Uterus (tissue), 4 donors: Measurements from ENCODE around the gene CUTA. TPM values are rescaled to one million over a fixed set of nuclear protein-coding genes. Genes with fewer than 3 reads are reported as not detected.

Experiments
- DNase-seq, 2 donors: peaks; one replicate each; pipeline ENCODE4 v3.0.0-alpha.2; 2019 to 2020
- H3K27ac ChIP-seq, 2 donors: fragments of 200-600 bp; sonication (generic); 1 replicate in 1 of 2; 2 replicates in 1 of 2; pipeline ENCODE4 v1.5.1; 2016 to 2018
- H3K27me3 ChIP-seq, 2 donors: fragments of 200-600 bp; sonication (generic); one replicate each; pipeline ENCODE4 v1.5.1; 2018 to 2019; ENCODE audit warnings: control low read depth in 1 of 2
- H3K36me3 ChIP-seq, 2 donors: fragments of 200-600 bp; sonication (generic); one replicate each; pipeline ENCODE4 v1.5.1; 2019; ENCODE audit warnings: control low read depth in 1 of 2
- H3K4me1 ChIP-seq, 2 donors: fragments of 200-600 bp; sonication (generic); one replicate each; pipeline ENCODE4 v1.5.1; 2018 to 2019; ENCODE audit warnings: control low read depth in 1 of 2
- H3K4me3 ChIP-seq, 2 donors: fragments of 200-600 bp; sonication (generic); 1 replicate in 1 of 2; 2 replicates in 1 of 2; pipeline ENCODE4 v1.5.1; 2018 to 2019; ENCODE audit warnings: mild to moderate bottlenecking in 1 of 2
- H3K9me3 ChIP-seq, 2 donors: fragments of 200-600 bp; sonication (generic); one replicate each; pipeline ENCODE4 v1.5.1; 2019; ENCODE audit warnings: control low read depth in 1 of 2
- POLR2A ChIP-seq, 2 donors: fragments of 450-650 bp; IDR thresholded peaks; one replicate each; pipeline ENCODE4 v1.6.1; 2016; ENCODE audit warnings: antibody characterized with exemption in 2 of 2, mild to moderate bottlenecking in 1 of 2, moderate library complexity in 1 of 2
- intact Hi-C: fragments of 100-400 bp; cut with DNase I; formaldehyde crosslinking; loops from one replicate; pipeline ENCODE4 v1.15.1; 2023; ENCODE audit warnings: low total_unique reads
- total RNA-seq, 4 donors: library from RNA; depleted of rRNA in 3 of 4; stranded (reverse); fragments of >200 nt in 3 of 4; gene quantifications; one replicate each; pipeline versions ENCODE4 v1.1.0 to v1.2.4, GENCODE V29; 2014 to 2023
- TF ChIP-seq, protein P1 (sequence below), 4 experiments: fragments of 200-600 bp in 2 of 4; fragments of 450-650 bp in 2 of 4; sonication (generic) in 2 of 4; IDR thresholded peaks; one replicate each; pipeline ENCODE4 v1.5.1; 2016 to 2019; ENCODE audit warnings: antibody characterized with exemption in 4 of 4, mild to moderate bottlenecking in 2 of 4, moderate library complexity in 1 of 4
- donor health status: DM: yes; HTN: yes; CAD: no.

CUTA gene
- total RNA-seq, 4 donors from 2014 or later: 10.8 to 135 (median 72.7) TPM

DNA sequence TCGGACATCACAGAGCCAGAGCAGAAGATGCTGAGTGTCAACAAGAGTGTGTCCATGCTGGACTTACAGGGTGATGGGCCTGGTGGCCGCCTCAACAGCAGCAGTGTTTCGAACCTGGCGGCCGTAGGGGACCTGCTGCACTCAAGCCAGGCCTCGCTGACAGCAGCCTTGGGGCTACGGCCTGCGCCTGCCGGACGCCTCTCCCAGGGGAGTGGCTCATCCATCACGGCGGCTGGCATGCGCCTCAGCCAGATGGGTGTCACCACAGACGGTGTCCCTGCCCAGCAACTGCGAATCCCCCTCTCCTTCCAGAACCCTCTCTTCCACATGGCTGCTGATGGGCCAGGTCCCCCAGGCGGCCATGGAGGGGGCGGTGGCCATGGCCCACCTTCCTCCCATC is 25.1 kb upstream of the CUTA start:
- no peak overlapping the region for H3K4me3 ChIP-seq
- no peak overlapping the region for H3K27ac ChIP-seq
- no peak for DNase-seq
- no peaks in the 10 kb centered on the region for H3K27me3 ChIP-seq
- H3K4me1 ChIP-seq: no peaks in the 10 kb centered on the region
- no peak for TF ChIP-seq POLR2A (IDR thresholded peaks at IDR 0.05)
- TF ChIP-seq, protein P1, sequence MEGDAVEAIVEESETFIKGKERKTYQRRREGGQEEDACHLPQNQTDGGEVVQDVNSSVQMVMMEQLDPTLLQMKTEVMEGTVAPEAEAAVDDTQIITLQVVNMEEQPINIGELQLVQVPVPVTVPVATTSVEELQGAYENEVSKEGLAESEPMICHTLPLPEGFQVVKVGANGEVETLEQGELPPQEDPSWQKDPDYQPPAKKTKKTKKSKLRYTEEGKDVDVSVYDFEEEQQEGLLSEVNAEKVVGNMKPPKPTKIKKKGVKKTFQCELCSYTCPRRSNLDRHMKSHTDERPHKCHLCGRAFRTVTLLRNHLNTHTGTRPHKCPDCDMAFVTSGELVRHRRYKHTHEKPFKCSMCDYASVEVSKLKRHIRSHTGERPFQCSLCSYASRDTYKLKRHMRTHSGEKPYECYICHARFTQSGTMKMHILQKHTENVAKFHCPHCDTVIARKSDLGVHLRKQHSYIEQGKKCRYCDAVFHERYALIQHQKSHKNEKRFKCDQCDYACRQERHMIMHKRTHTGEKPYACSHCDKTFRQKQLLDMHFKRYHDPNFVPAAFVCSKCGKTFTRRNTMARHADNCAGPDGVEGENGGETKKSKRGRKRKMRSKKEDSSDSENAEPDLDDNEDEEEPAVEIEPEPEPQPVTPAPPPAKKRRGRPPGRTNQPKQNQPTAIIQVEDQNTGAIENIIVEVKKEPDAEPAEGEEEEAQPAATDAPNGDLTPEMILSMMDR (IDR thresholded peaks at IDR 0.05): no peak
- intact Hi-C loops: no loop called here
- no peaks in the 10 kb centered on the region for H3K9me3 ChIP-seq
- no peaks in the 10 kb centered on the region for H3K36me3 ChIP-seq

DNA sequence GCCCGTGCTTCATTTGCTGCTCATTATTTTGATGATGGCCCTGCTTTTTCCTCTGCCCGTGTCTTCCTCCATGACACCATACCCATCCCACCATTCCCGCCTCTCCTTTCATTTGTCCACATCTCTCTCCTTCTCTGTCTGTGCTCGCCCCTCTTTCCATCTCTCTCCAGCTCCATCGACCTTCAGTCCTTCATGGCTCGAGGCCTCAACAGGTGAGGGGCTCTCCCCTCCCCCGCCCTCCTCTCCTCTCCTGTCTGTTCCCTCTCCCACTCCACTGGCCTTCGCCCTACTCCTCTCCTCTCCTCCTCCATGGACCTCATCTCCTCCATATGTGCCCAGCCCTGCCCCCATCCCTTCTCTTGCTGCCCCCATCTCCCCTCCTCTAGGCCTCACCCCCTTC is 24.4 kb upstream of the CUTA start:
- intact Hi-C loops: no loop called here

DNA sequence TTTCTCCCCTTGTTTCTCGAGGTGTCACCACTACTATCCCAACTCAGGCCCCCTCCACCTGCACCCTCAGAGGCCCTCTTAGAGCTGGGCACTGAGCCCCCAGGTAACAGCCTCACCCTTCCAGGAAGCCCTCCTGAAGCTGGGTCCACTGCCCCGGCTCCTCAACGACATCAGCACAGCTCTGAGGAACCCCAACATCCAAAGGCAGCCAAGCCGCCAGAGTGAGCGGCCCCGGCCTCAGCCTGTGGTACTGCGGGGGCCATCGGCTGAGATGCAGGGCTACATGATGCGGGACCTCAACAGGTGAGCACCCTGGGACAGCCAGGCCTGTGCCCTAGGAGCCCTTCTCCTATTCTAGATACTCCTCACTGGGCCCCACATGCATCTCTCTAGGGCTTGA is 23.6 kb upstream of the CUTA start:
- no peak for TF ChIP-seq POLR2A (IDR thresholded peaks at IDR 0.05)
- TF ChIP-seq, protein P1 (IDR thresholded peaks at IDR 0.05): no peak
- intact Hi-C loops: no loop called here
- no peaks in the 10 kb centered on the region for H3K36me3 ChIP-seq

More for the DNA sequence above, 24.4 kb upstream of the CUTA start:
- Histone ChIP-seq H3K4me3 (no peak overlapping the region), H3K4me1 (no peaks in the 10 kb centered on the region), H3K27me3 (no peaks in the 10 kb centered on the region), H3K9me3 (no peaks in the 10 kb centered on the region), H3K27ac (no peak overlapping the region), H3K36me3 (no peaks in the 10 kb centered on the region)
- no peak for DNase-seq
- no peak for TF ChIP-seq POLR2A (IDR thresholded peaks at IDR 0.05)
- TF ChIP-seq, protein P1 (IDR thresholded peaks at IDR 0.05): no peak

DNA sequence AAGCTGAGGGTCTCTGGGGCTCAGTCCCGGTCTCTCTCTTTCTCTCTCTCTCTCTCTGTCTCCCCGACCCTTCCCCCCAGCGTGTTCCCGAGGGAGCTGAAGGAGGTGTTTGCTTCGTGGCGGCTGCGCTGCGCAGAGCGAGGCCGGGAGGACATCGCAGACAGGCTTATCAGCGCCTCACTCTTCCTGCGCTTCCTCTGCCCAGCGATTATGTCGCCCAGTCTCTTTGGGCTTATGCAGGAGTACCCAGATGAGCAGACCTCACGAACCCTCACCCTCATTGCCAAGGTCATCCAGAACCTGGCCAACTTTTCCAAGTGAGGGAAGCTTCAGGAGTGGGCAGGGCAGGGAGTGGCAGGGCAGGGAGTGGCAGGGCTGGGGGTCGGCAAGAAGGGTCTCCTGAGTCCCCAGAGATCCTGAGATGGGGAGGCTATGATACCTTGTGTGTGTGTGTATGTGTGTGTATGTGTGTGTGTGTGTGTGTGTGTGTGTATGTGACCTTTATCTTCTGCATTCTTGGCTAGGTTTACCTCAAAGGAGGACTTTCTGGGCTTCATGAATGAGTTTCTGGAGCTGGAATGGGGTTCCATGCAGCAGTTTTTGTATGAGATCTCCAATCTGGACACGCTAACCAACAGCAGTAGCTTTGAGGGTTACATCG is 22.9 kb upstream of the CUTA start:
- no peaks in the 10 kb centered on the region for H3K36me3 ChIP-seq

More for the DNA sequence above, 23.6 kb upstream of the CUTA start:
- H3K9me3 ChIP-seq: no peaks in the 10 kb centered on the region
- no peak for DNase-seq
- no peak overlapping the region for H3K27ac ChIP-seq
- H3K4me1 ChIP-seq: no peaks in the 10 kb centered on the region
- H3K4me3 ChIP-seq: no peak overlapping the region
- H3K27me3 ChIP-seq: no peaks in the 10 kb centered on the region

DNA sequence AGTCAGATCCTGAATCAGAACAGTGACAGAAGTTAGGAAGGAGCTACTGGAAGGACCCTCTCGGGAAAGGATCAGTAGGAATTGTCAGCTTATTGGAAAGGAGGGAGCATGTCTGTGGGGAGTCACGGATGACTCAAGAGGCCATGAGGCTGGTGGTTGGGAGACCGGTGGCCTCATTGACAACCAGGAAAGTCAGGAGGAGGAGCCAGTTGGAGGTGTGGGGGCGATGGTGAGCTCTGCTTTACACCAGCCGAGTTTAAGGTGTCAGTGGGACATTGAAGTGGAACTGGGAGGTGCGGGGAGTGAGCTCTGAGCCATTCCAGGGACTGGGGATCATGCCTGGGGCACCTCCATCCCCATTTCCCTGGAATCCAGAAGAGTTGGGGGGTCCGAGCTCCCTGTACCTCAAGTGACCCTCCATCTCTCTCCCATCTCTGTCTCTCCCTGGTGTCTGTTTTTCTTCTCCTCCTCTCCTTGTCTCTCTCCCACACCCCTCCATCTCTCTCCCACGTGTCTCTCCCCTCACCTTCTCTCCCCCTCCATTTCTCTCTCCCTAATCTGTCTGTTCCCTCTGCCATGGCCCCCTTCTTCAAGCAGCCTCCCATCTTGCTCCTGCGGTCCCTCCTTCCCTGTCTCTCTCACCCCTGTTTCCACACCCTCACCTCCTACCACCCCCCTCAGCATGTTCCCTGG is 22.2 kb upstream of the CUTA start:
- intact Hi-C loops: no loop called here
- no peaks in the 10 kb centered on the region for H3K36me3 ChIP-seq
- DNase-seq: no peak
- no peaks in the 10 kb centered on the region for H3K27me3 ChIP-seq
- H3K4me3 ChIP-seq: no peak overlapping the region
- TF ChIP-seq POLR2A (IDR thresholded peaks at IDR 0.05): no peak
- TF ChIP-seq, protein P1 (IDR thresholded peaks at IDR 0.05): no peak
- no peak overlapping the region for H3K27ac ChIP-seq
- no peaks in the 10 kb centered on the region for H3K9me3 ChIP-seq
- H3K4me1 ChIP-seq: no peaks in the 10 kb centered on the region

More for the DNA sequence above, 22.9 kb upstream of the CUTA start:
- H3K27me3 ChIP-seq: no peaks in the 10 kb centered on the region
- no peak for TF ChIP-seq POLR2A (IDR thresholded peaks at IDR 0.05)
- TF ChIP-seq, protein P1 (IDR thresholded peaks at IDR 0.05): no peak
- DNase-seq: no peak
- no peak overlapping the region for H3K4me3 ChIP-seq
- H3K27ac ChIP-seq: no peak overlapping the region
- no peaks in the 10 kb centered on the region for H3K9me3 ChIP-seq
- intact Hi-C loops: no loop called here
- no peaks in the 10 kb centered on the region for H3K4me1 ChIP-seq
